MV-4-11 (cell line): ENCODE results near the gene WNT8A.

Experiments used
- DNase-seq: peaks from one replicate; lab custom pipeline; 2025; lab: John Stamatoyannopoulos, UW

Gene WNT8A

DNA sequence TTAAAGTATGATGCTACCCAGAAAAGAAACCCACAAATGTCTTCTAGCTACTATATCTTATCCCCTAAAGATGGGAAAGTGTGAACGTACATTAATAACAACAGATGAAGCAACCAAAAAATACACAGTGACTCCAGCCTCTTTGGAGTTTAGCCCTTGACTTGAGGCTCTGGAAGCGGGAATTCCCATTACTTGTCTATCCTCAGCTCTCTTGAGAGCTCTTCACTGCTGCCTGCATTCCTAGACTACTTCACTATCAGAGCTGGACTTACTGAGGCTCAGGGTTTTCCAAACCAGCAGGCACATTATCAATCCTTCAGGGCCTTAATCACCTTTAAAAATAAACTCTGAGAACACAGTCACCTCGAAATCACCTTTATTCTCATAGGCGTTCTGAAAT lies 56.4 kb downstream of the WNT8A start:
- DNase-seq = no peak
